ENCODE data around the gene IRF2BPL. TPM values are rescaled to one million over a fixed set of nuclear protein-coding genes. Genes with fewer than 3 reads are reported as not detected.

IRF2BPL gene
- total and polyA plus RNA-seq, 9 donors = 16.8 to 30.4 (median 23.7) TPM

DNA sequence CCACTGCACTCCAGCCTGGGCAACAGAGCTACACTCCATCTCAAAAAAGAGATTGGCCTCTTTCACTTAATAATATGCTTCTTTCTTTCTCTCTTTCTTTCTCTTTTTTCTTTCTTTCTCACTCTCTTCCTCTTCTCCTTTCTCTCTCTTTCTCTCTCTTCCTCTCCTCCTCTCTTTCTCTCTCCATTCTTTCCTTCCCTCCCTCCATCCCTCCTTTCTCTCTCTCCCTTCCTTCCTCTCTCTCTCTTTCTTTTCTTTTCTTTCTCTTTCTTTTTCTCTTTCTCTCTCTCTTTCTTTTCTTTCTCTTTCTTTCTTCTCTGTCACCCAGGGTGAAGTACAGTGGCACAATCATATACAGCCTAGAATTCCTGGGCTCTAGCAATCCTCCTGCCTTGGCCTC is 38.4 kb downstream of the IRF2BPL start:
- no peaks in the 10 kb centered on the region for H3K36me3 ChIP-seq (ENCODE audit: control insufficient read depth, insufficient read depth, low read length)
- H3K4me3 ChIP-seq (ENCODE audit: low read length) = no peak overlapping the region
- H3K27me3 ChIP-seq (ENCODE audit: control insufficient read depth, insufficient read depth, low read length) = no peaks in the 10 kb centered on the region
- no peaks in the 10 kb centered on the region for H3K9me3 ChIP-seq (replicated peaks; ENCODE audit: control insufficient read depth, low read depth, low read length)
- no peak overlapping the region for H3K27ac ChIP-seq (ENCODE audit: low read length)
- peaks cover 6% of the 10 kb centered on the region for H3K4me1 ChIP-seq (ENCODE audit: control insufficient read depth, insufficient read depth, low read length)
- DNase-seq = no peak

DNA sequence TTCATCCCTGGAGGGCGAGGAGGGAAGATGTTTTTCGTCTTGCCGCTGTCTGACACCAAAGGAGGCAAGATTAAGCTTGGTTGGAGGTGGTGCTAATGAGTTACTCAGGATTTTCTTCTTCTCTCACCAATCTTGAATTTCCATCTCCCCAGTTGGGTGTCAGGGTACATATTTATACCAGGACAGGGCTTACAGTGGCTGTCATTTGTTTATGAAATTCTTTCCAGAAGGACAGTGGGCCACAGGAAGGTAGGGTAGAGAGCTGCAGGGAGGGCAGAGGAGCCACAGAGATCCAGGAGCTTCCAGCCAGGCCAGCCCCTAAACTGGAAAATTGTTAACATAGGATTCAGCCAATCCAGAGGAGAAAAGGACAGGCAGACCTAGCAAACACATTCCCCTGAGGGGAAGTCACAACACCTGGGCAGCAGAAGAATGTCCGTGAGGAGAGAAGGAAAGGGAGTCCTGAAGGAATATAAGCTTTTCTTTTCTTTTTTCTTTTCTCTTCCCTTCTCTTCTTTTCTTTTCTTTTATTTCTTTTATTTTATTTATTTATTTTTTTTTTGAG is 40.5 kb downstream of the IRF2BPL start:
- 90% methylated on average over 2 of the region's 4 CpGs for WGBS (ENCODE audit: insufficient coverage)

DNA sequence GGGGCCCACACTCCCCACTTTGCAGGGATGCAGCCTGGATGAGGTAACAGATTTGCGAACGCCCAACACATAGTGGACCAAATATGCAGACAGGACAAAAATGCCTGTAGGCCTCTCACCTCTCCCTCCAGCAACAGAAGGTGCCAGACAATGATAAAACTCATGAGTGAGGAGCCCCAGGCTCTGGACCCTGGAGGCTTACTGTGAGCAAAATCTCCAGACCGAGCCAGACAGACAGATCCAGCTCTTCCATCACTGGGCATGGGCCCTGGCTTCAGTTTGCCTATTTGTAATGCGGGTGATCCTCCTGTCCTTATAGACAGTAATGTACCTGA is 42.3 kb downstream of the IRF2BPL start:
- Histone ChIP-seq H3K27me3 (ENCODE audit: control insufficient read depth, insufficient read depth, low read length) (no peaks in the 10 kb centered on the region), H3K9me3 (replicated peaks; ENCODE audit: control insufficient read depth, low read depth, low read length) (peaks cover 5% of the 10 kb centered on the region), H3K36me3 (ENCODE audit: control insufficient read depth, insufficient read depth, low read length) (no peaks in the 10 kb centered on the region), H3K4me3 (ENCODE audit: low read length) (no peak overlapping the region), H3K4me1 (ENCODE audit: control insufficient read depth, insufficient read depth, low read length) (peaks cover 17% of the 10 kb centered on the region), H3K27ac (ENCODE audit: low read length) (no peak overlapping the region)
- DNase-seq = no peak
- 100% methylated on average over 1 of the region's 4 CpGs for WGBS (ENCODE audit: insufficient coverage)

More for the DNA sequence above, 40.5 kb downstream of the IRF2BPL start:
- peaks cover 17% of the 10 kb centered on the region for H3K4me1 ChIP-seq (ENCODE audit: control insufficient read depth, insufficient read depth, low read length)
- no peak overlapping the region for H3K4me3 ChIP-seq (ENCODE audit: low read length)
- no peaks in the 10 kb centered on the region for H3K9me3 ChIP-seq (replicated peaks; ENCODE audit: control insufficient read depth, low read depth, low read length)
- DNase-seq = no peak
- H3K27me3 ChIP-seq (ENCODE audit: control insufficient read depth, insufficient read depth, low read length) = no peaks in the 10 kb centered on the region
- no peak overlapping the region for H3K27ac ChIP-seq (ENCODE audit: low read length)
- H3K36me3 ChIP-seq (ENCODE audit: control insufficient read depth, insufficient read depth, low read length) = no peaks in the 10 kb centered on the region

DNA sequence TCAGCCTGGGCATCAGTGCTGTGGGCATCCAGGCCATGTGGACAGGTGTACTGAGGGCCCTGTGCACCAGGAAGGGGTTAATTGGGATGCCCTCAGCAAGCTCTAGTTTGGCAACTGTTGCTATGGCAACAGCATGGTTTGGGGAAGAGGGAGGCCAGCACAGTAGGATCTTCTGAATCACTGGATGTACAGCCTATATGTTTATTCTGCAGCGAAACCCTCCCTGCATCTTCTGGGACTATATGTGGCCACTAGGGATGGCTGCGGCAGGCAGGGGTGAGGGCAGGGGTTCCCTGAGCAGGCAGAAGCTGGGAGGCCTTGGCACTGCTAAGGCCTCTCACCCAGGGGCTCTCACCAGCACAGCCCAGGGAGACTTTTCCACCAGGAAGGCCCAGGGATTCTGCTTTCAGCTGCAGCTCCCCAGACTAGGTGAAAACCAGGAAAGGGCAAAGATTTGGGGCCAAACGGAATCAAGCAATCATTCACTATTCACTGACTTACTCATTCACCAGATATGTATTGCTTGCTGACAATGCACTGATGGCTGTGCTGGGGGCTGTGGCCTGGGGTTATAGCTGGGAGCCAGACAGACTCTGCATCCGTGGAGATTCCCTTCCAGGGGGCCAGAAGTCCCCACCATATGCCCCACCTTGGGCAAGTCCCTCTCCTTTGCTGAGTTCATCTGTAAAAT is 42.8 kb downstream of the IRF2BPL start:
- no peak overlapping the region for H3K27ac ChIP-seq (ENCODE audit: low read length)
- H3K36me3 ChIP-seq (ENCODE audit: control insufficient read depth, insufficient read depth, low read length) = no peaks in the 10 kb centered on the region
- no peaks in the 10 kb centered on the region for H3K27me3 ChIP-seq (ENCODE audit: control insufficient read depth, insufficient read depth, low read length)
- H3K9me3 ChIP-seq (replicated peaks; ENCODE audit: control insufficient read depth, low read depth, low read length) = peaks cover 5% of the 10 kb centered on the region
- peaks cover 17% of the 10 kb centered on the region for H3K4me1 ChIP-seq (ENCODE audit: control insufficient read depth, insufficient read depth, low read length)
- WGBS (ENCODE audit: insufficient coverage) = 69% methylated on average over 3 of the region's 4 CpGs
- no peak overlapping the region for H3K4me3 ChIP-seq (ENCODE audit: low read length)
- no peak for DNase-seq

DNA sequence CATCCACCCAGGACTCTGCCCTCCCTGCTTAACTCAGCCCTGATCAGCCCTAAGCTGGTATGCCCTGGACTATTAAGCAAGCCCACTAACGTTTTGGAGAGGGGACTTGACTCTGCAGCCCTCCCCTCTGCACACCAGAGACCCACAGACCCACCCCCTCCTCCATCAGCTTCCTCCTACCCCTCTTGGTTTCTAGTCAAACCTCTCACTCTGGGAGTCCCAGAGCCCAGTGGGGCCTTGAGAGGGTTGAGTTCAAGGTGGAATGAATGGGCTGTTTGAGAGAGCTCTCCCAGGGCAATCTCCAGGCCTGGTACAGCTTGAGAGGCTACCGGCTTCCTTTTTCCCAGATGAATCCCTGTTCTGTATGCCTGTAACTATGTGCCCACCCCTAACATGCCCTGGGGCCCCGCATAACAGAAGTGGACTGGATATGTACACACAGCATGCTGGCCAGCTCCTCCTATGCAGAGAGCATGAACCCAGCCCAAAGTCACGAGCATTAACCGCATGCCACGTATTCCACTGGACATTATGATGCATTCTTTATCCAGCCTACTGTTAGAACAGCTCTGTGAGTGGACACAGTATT is 43.6 kb downstream of the IRF2BPL start:
- H3K9me3 ChIP-seq (replicated peaks; ENCODE audit: control insufficient read depth, low read depth, low read length) = peaks cover 5% of the 10 kb centered on the region
- 33% methylated on average over 3 of the region's 6 CpGs for WGBS (ENCODE audit: insufficient coverage)
- no peak overlapping the region for H3K4me3 ChIP-seq (ENCODE audit: low read length)
- H3K4me1 ChIP-seq (ENCODE audit: control insufficient read depth, insufficient read depth, low read length) = peaks cover 17% of the 10 kb centered on the region
- H3K36me3 ChIP-seq (ENCODE audit: control insufficient read depth, insufficient read depth, low read length) = no peaks in the 10 kb centered on the region
- H3K27ac ChIP-seq (ENCODE audit: low read length) = no peak overlapping the region
- peak; percentile 45 for DNase-seq
- H3K27me3 ChIP-seq (ENCODE audit: control insufficient read depth, insufficient read depth, low read length) = no peaks in the 10 kb centered on the region

DNA sequence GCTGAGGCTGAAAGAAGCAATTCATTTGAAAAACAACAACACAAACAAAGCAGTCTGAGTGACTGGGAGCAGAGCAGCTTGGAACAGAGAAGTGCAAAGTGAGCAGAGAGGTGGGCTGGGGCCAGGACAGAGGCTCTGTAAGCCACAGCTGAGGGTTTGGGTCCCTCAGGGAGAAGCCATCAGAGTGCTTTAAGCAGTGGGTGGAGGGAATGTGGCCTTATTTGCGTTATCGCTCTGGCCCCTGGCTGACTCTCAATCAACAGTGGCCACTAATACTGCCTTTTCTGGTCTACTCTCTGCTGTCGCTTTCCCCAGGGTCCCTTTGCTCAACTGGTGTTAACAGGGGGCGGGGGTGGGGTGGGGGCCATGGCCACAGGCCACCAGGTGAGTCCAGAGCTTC is 44.2 kb downstream of the IRF2BPL start:
- 20% methylated on average over 1 of the region's 4 CpGs for WGBS (ENCODE audit: insufficient coverage)
- H3K9me3 ChIP-seq (replicated peaks; ENCODE audit: control insufficient read depth, low read depth, low read length) = peaks cover 5% of the 10 kb centered on the region
- H3K27ac ChIP-seq (ENCODE audit: low read length) = no peak overlapping the region
- no peaks in the 10 kb centered on the region for H3K36me3 ChIP-seq (ENCODE audit: control insufficient read depth, insufficient read depth, low read length)
- DNase-seq = no peak
- H3K4me3 ChIP-seq (ENCODE audit: low read length) = no peak overlapping the region
- H3K27me3 ChIP-seq (ENCODE audit: control insufficient read depth, insufficient read depth, low read length) = no peaks in the 10 kb centered on the region
- H3K4me1 ChIP-seq (ENCODE audit: control insufficient read depth, insufficient read depth, low read length) = peaks cover 17% of the 10 kb centered on the region

DNA sequence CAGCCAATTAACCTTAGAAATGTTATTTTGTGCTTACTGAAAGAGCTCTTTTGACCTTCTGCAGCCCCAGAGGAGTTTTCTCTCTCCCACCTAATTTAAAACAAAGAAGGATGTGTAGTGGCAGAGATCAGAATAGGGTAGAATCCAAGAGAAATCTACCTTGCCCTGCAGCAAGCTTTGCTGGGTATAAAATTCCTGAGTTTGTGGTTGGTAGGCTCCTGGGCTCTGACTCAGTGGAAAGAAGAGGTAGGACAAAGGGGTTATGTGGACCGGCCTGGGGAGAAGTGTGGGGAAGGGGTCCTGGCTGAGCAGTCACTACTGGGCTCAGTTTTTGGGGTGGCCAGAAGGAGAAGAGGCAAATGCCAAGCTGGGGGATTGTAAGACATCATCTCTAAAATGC is 46.8 kb downstream of the IRF2BPL start:
- H3K27me3 ChIP-seq (ENCODE audit: control insufficient read depth, insufficient read depth, low read length) = no peaks in the 10 kb centered on the region
- no peak overlapping the region for H3K4me3 ChIP-seq (ENCODE audit: low read length)
- H3K4me1 ChIP-seq (ENCODE audit: control insufficient read depth, insufficient read depth, low read length) = peaks cover 25% of the 10 kb centered on the region
- H3K36me3 ChIP-seq (ENCODE audit: control insufficient read depth, insufficient read depth, low read length) = no peaks in the 10 kb centered on the region
- DNase-seq = no peak
- WGBS (ENCODE audit: insufficient coverage) = 100% methylated on average over 1 of the region's 1 CpG
- no peak overlapping the region for H3K27ac ChIP-seq (ENCODE audit: low read length)
- peaks cover 5% of the 10 kb centered on the region for H3K9me3 ChIP-seq (replicated peaks; ENCODE audit: control insufficient read depth, low read depth, low read length)

DNA sequence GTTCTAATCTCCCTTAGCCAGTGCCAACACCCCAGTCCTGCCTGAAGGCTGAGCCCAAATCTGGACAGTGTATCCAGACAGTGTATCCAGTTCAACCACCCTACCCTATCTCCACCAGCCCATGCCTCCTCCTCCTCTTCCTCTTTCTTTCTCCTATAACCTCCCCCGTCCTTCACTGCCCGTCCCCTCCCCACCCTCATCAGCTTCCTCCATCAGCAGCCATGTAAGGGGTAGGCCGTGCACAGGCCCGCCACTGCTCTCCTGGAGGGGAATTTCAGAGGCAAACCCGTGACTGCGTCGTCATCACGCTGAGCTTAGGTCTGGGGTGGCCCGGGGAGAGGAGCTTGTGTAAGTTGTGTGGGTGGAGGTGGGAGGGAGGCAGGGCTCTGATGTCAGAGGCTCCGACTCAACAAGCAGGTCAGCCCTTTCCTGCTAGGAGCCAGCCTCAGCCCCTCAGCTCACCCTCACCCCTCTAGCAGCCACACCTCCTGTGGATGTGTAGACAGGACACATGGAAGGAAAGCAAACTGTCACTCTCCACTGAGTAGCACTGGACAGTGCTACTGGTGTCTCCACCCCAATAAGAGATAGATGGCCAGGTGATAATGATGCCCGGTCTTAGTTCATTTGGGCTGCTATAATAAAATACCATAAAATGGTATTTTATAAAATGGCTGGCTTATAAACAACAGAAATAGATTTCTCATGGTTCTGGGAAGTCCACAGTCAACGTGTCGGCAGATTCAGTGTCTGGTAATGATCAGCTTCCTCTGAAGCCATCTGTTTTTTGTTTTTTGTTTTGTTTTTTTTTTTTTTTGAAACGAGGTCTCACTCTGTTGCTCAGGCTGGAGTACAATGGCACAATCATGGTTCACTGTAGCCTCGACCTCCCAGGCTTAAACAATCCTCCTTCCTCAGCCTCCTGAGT is 50.5 kb downstream of the IRF2BPL start:
- Histone ChIP-seq H3K27ac (ENCODE audit: low read length) (peak overlapping the region; percentile 44), H3K9me3 (replicated peaks; ENCODE audit: control insufficient read depth, low read depth, low read length) (peaks cover 5% of the 10 kb centered on the region), H3K27me3 (ENCODE audit: control insufficient read depth, insufficient read depth, low read length) (no peaks in the 10 kb centered on the region), H3K4me1 (ENCODE audit: control insufficient read depth, insufficient read depth, low read length) (peaks cover 31% of the 10 kb centered on the region), H3K36me3 (ENCODE audit: control insufficient read depth, insufficient read depth, low read length) (no peaks in the 10 kb centered on the region), H3K4me3 (ENCODE audit: low read length) (no peak overlapping the region)
- peak; percentile 70 for DNase-seq
- 35% methylated on average over 4 of the region's 15 CpGs for WGBS (ENCODE audit: insufficient coverage)

DNA sequence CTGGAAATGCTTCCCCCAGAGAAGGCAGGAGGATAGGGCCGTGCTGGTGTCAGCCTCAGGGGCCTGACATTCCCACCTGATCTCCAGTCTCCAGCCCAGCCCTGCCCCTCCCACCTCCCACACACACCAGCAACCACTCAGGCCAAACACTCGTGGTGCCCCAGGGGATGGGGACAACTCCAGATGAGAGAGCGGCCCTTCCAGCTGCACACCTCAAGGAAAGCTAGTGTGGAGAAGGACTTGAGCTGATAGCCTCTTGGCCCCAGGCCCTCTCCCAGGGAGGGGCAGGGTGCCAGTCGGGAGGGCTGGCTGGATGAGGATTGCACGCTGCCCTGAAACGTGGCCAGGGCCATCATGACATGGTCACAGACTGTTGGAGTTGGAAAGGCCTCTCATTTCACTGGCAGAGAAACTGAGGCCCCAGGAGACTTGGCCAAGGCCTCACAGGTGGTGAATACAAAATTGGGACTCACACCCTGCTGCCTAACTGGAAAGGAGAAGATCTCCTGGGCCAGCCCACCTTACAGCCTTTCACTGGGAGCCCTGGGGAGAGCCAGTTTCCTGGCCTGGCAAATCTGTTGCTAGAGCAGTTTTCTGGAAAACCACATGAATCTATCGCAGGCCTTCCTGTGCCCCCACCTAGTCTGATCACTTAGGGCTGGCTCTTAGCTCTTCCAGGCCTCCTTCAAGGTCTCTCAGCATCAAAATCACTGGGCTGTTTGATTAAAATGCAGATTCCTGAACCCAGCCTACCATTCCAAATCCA is 52.1 kb downstream of the IRF2BPL start:
- H3K9me3 ChIP-seq (replicated peaks; ENCODE audit: control insufficient read depth, low read depth, low read length) = no peaks in the 10 kb centered on the region
- DNase-seq = no peak
- H3K27me3 ChIP-seq (ENCODE audit: control insufficient read depth, insufficient read depth, low read length) = no peaks in the 10 kb centered on the region
- no peaks in the 10 kb centered on the region for H3K36me3 ChIP-seq (ENCODE audit: control insufficient read depth, insufficient read depth, low read length)
- 51% methylated on average over 2 of the region's 7 CpGs for WGBS (ENCODE audit: insufficient coverage)
- peak overlapping the region; percentile 20 for H3K27ac ChIP-seq (ENCODE audit: low read length)
- peaks cover 31% of the 10 kb centered on the region for H3K4me1 ChIP-seq (ENCODE audit: control insufficient read depth, insufficient read depth, low read length)
- no peak overlapping the region for H3K4me3 ChIP-seq (ENCODE audit: low read length)
